ENCODE measurements around the gene PRPF6. TPM values are rescaled to one million over a fixed set of nuclear protein-coding genes. Genes with fewer than 3 reads are reported as not detected.
A peak's percentile ranks its signal among the peaks of the same experiment; 100 is the strongest.

PRPF6 gene
- total and polyA plus RNA-seq, 2 of the 13 experiments (the other 11 are each of a cell fraction or from before 2014, with no cell fraction given) = 63.7 to 101 TPM

DNA sequence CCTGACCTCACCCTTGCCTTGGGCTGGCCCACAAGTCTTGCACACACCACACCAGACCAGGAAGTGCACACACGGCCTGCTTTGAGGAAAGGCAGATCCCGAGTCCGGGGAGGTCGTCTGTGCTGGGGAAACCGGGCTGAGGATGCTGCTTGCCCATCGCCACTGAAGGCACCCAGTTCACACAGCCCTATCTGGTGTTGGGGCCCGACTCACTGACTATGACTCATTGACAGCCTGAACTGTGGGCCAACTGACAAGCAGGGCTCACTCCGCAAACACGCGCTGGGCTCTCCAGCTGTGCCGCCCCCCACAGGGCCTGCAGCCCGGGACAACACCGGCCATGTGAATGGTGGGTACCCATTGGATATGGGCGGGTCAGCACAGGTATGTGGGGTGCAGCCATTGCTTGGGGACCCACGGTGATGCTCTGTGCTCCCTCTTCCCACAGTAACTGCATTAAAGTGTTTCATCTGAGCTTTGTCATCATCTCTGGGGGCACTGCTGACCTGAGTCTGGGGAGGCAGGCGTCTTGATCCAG, 3.1 kb upstream of the PRPF6 start (continued):
- TF ChIP-seq, protein P1, sequence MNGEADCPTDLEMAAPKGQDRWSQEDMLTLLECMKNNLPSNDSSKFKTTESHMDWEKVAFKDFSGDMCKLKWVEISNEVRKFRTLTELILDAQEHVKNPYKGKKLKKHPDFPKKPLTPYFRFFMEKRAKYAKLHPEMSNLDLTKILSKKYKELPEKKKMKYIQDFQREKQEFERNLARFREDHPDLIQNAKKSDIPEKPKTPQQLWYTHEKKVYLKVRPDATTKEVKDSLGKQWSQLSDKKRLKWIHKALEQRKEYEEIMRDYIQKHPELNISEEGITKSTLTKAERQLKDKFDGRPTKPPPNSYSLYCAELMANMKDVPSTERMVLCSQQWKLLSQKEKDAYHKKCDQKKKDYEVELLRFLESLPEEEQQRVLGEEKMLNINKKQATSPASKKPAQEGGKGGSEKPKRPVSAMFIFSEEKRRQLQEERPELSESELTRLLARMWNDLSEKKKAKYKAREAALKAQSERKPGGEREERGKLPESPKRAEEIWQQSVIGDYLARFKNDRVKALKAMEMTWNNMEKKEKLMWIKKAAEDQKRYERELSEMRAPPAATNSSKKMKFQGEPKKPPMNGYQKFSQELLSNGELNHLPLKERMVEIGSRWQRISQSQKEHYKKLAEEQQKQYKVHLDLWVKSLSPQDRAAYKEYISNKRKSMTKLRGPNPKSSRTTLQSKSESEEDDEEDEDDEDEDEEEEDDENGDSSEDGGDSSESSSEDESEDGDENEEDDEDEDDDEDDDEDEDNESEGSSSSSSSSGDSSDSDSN (CRISPR knock-in tag; IDR thresholded peaks at IDR 0.05) = peak; percentile 36
- TF ChIP-seq DPF2 (CRISPR knock-in tag; IDR thresholded peaks at IDR 0.05; ENCODE audit: borderline replicate concordance, low read depth) = peak; percentile 77; the same call in 1 of the 2 replicates
- TF ChIP-seq HNRNPLL (IDR thresholded peaks at IDR 0.05; ENCODE audit: low read depth, low read length, poor library complexity, severe bottlenecking) = peak; percentile 33
- peak; percentile 39; the same call in 1 of the 2 replicates for TF ChIP-seq ZSCAN21 (CRISPR knock-in tag; IDR thresholded peaks at IDR 0.05; ENCODE audit: borderline replicate concordance)
- 0 out of 2 replicates have a peak, but pooled peaks have one; percentile 29 for TF ChIP-seq ZNF777 (CRISPR knock-in tag; IDR thresholded peaks at IDR 0.05)
- no peak for TF ChIP-seq ZMAT3 (CRISPR knock-in tag; conservative IDR thresholded peaks at IDR 0.05)
- peak; percentile 99 for TF ChIP-seq MXI1 (IDR thresholded peaks at IDR 0.05; ENCODE audit: borderline replicate concordance, low read depth, low read length)
- TF ChIP-seq, protein P2, sequence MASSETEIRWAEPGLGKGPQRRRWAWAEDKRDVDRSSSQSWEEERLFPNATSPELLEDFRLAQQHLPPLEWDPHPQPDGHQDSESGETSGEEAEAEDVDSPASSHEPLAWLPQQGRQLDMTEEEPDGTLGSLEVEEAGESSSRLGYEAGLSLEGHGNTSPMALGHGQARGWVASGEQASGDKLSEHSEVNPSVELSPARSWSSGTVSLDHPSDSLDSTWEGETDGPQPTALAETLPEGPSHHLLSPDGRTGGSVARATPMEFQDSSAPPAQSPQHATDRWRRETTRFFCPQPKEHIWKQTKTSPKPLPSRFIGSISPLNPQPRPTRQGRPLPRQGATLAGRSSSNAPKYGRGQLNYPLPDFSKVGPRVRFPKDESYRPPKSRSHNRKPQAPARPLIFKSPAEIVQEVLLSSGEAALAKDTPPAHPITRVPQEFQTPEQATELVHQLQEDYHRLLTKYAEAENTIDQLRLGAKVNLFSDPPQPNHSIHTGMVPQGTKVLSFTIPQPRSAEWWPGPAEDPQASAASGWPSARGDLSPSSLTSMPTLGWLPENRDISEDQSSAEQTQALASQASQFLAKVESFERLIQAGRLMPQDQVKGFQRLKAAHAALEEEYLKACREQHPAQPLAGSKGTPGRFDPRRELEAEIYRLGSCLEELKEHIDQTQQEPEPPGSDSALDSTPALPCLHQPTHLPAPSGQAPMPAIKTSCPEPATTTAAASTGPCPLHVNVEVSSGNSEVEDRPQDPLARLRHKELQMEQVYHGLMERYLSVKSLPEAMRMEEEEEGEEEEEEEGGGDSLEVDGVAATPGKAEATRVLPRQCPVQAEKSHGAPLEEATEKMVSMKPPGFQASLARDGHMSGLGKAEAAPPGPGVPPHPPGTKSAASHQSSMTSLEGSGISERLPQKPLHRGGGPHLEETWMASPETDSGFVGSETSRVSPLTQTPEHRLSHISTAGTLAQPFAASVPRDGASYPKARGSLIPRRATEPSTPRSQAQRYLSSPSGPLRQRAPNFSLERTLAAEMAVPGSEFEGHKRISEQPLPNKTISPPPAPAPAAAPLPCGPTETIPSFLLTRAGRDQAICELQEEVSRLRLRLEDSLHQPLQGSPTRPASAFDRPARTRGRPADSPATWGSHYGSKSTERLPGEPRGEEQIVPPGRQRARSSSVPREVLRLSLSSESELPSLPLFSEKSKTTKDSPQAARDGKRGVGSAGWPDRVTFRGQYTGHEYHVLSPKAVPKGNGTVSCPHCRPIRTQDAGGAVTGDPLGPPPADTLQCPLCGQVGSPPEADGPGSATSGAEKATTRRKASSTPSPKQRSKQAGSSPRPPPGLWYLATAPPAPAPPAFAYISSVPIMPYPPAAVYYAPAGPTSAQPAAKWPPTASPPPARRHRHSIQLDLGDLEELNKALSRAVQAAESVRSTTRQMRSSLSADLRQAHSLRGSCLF (CRISPR knock-in tag; IDR thresholded peaks at IDR 0.05; ENCODE audit: borderline replicate concordance) = no peak
- TF ChIP-seq HDAC2 (CRISPR knock-in tag; IDR thresholded peaks at IDR 0.05) = peak; percentile 89
- peak; percentile 91 for TF ChIP-seq ZNF317 (CRISPR knock-in tag; IDR thresholded peaks at IDR 0.05)
- TF ChIP-seq SRSF1 (optimal IDR thresholded peaks at IDR 0.05; ENCODE audit: low read depth, low read length) = peak; percentile 11
- TF ChIP-seq ETS1 (CRISPR knock-in tag; IDR thresholded peaks at IDR 0.05) = no peak
- TF ChIP-seq PATZ1 (CRISPR knock-in tag; IDR thresholded peaks at IDR 0.05) = peak; percentile 89
- TF ChIP-seq PAX8 (CRISPR knock-in tag; IDR thresholded peaks at IDR 0.05; ENCODE audit: borderline replicate concordance) = 0 out of 2 replicates have a peak, but pooled peaks have one; percentile 66
- peak; percentile 64 for TF ChIP-seq IKZF4 (CRISPR knock-in tag; IDR thresholded peaks at IDR 0.05; ENCODE audit: borderline replicate concordance, low read depth, not compliant biosample characterization)

Data from HepG2 (cell line).